GM23338 (cell line): ENCODE results near the gene THADA. TPM values are rescaled to one million over a fixed set of nuclear protein-coding genes. Genes with fewer than 3 reads are reported as not detected.

ENCODE experiments used
- ATAC-seq: fragments of 200-7000 bp; cut with Tn5 transposase; 3 replicates; pipeline ENCODE4 v1.9.1; 2020
- DNase-seq: peaks from one replicate; pipeline ENCODE4 v3.0.0-alpha.2; 2015; ENCODE audit warnings: low spot score
- H2AFZ ChIP-seq: fragments of 200-600 bp; sonication (generic); 2 replicates; pipeline ENCODE4 v1.8.0; 2016; ENCODE audit warnings: antibody characterized with exemption, mild to moderate bottlenecking, moderate library complexity
- H3F3A ChIP-seq: fragments of 200-600 bp; sonication (generic); replicated peaks from 2 replicates; pipeline ENCODE4 v1.8.0; 2017; ENCODE audit warnings: antibody characterized with exemption, mixed run types, low read depth
- H3K27ac ChIP-seq: fragments of 200-600 bp; sonication (generic); 2 replicates; pipeline ENCODE4 v1.6.1; 2016; ENCODE audit warnings: low read depth
- H3K27me3 ChIP-seq: fragments of 200-600 bp; sonication (generic); 2 replicates; pipeline ENCODE4 v1.8.0; 2016; ENCODE audit warnings: mild to moderate bottlenecking, mixed run types, moderate library complexity; ENCODE audit not compliant: insufficient read depth
- H3K36me3 ChIP-seq: fragments of 200-600 bp; sonication (generic); 2 replicates; pipeline ENCODE4 v1.8.0; 2016; ENCODE audit warnings: mild to moderate bottlenecking; ENCODE audit not compliant: insufficient read depth
- H3K4me1 ChIP-seq: fragments of 200-600 bp; sonication (generic); 2 replicates; pipeline ENCODE4 v1.8.0; 2016; ENCODE audit warnings: mild to moderate bottlenecking, moderate library complexity; ENCODE audit not compliant: insufficient read depth
- H3K4me2 ChIP-seq: fragments of 200-600 bp; sonication (generic); 2 replicates; pipeline ENCODE4 v1.7.1; 2017; ENCODE audit warnings: mixed run types
- H3K4me3 ChIP-seq: fragments of 200-600 bp; sonication (generic); 2 replicates; pipeline ENCODE4 v1.6.1; 2016; ENCODE audit warnings: mixed run types
- H3K79me2 ChIP-seq: fragments of 200-600 bp; sonication (generic); replicated peaks from 2 replicates; pipeline ENCODE4 v1.8.0; 2017; ENCODE audit warnings: mild to moderate bottlenecking; ENCODE audit not compliant: insufficient read depth
- H3K9me2 ChIP-seq: fragments of 200-600 bp; sonication (generic); 2 replicates; pipeline ENCODE4 v1.8.0; 2017; ENCODE audit not compliant: insufficient read depth
- H4K20me1 ChIP-seq: fragments of 200-600 bp; sonication (generic); replicated peaks from 2 replicates; pipeline ENCODE4 v1.8.0; 2017; ENCODE audit warnings: mild to moderate bottlenecking; ENCODE audit not compliant: insufficient read depth
- H3K27ac Mint-ChIP-seq: 2 replicates; pipeline ENCODE4 v1.8.0; 2020; ENCODE audit warnings: inconsistent platforms, mild to moderate bottlenecking, moderate library complexity, mixed read lengths
- H3K27me3 Mint-ChIP-seq: 3 replicates; pipeline ENCODE4 v1.8.0; 2022; ENCODE audit warnings: low read depth, mild to moderate bottlenecking, moderate library complexity, mixed read lengths, inconsistent platforms; ENCODE audit not compliant: insufficient read depth, poor library complexity
- H3K36me3 Mint-ChIP-seq: 3 replicates; pipeline ENCODE4 v1.8.0; 2021; ENCODE audit warnings: low read depth, mild to moderate bottlenecking, inconsistent platforms, moderate library complexity, mixed read lengths
- H3K4me1 Mint-ChIP-seq: 3 replicates; pipeline ENCODE4 v1.8.0; 2020; ENCODE audit warnings: mild to moderate bottlenecking, inconsistent platforms, mixed read lengths
- H3K4me3 Mint-ChIP-seq: 3 replicates; pipeline ENCODE4 v1.8.0; 2021; ENCODE audit warnings: moderate library complexity, mild to moderate bottlenecking, inconsistent platforms, mixed read lengths
- H3K9me3 Mint-ChIP-seq: 3 replicates; pipeline ENCODE4 v1.8.0; 2020; ENCODE audit warnings: moderate library complexity, mild to moderate bottlenecking, inconsistent platforms, mixed read lengths
- CREB1 ChIP-seq: fragments of 250-450 bp; sonication (Bioruptor Pico); IDR thresholded peaks from 2 replicates; pipeline ENCODE4 v1.5.0; 2020; ENCODE audit warnings: low read depth, mild to moderate bottlenecking, moderate library complexity
- CTCF ChIP-seq, 2 experiments: fragments of 200-600 bp in 1 of 2; sonication (generic) in 1 of 2; conservative IDR thresholded peaks; 2 replicates each; pipeline versions ENCODE4 v1.5.1 to v1.6.1; 2016 to 2017; ENCODE audit warnings: antibody characterized with exemption in 2 of 2, low read depth in 2 of 2, mild to moderate bottlenecking in 2 of 2, moderate library complexity in 1 of 2
- ETS1 ChIP-seq: IDR thresholded peaks from 2 replicates; pipeline ENCODE4 v1.6.1; 2016; ENCODE audit warnings: antibody characterized with exemption
- EZH2 ChIP-seq: fragments of 200-600 bp; sonication (generic); IDR thresholded peaks from one replicate; pipeline ENCODE4 v1.8.0; 2017; ENCODE audit warnings: antibody characterized with exemption, mild to moderate bottlenecking, low read depth; ENCODE audit not compliant: unreplicated experiment
- POLR2AphosphoS5 ChIP-seq: IDR thresholded peaks from 2 replicates; pipeline ENCODE4 v1.6.1; 2016; ENCODE audit warnings: antibody characterized with exemption, low read depth
- REST ChIP-seq: IDR thresholded peaks from one replicate; pipeline ENCODE4 v1.6.1; 2018; ENCODE audit warnings: antibody characterized with exemption; ENCODE audit not compliant: unreplicated experiment
- polyA plus RNA-seq: library from polyadenylated mRNA; unstranded; fragments of >200 nt; fragmentation: Nextera tagmentation; extraction: Ambion mirVana; gene quantifications from 2 replicates; pipeline ENCODE4 v1.2.1, GENCODE V29; 2016
- total RNA-seq: library from RNA; depleted of rRNA; stranded (reverse); fragments of >200 nt; shearing (Covaris generic); gene quantifications from 2 replicates; pipeline ENCODE4 v1.2.3, GENCODE V29; 2014

Gene THADA
- total and polyA plus RNA-seq, 2 experiments from 2014 or later, result 17.0 to 30.7 TPM

GRCh38 chr2:43490252-43490786, 105.5 kb downstream of the THADA start:
- H3K27ac Mint-ChIP-seq, result no peak overlapping the region
- H3F3A ChIP-seq, result no peaks in the 10 kb centered on the region
- no peaks in the 10 kb centered on the region for H3K9me3 Mint-ChIP-seq
- H3K36me3 Mint-ChIP-seq, result no peaks in the 10 kb centered on the region
- no peak overlapping the region for H2AFZ ChIP-seq
- no peaks in the 10 kb centered on the region for H4K20me1 ChIP-seq
- no peak overlapping the region for H3K4me3 Mint-ChIP-seq
- ATAC-seq, result peak; percentile 63
- H3K27me3 Mint-ChIP-seq, result peaks cover 3% of the 10 kb centered on the region
- no peaks in the 10 kb centered on the region for H3K27me3 ChIP-seq
- peaks cover 16% of the 10 kb centered on the region for H3K4me1 ChIP-seq
- peaks cover 13% of the 10 kb centered on the region; the same call in 2 of the 3 replicates for H3K4me1 Mint-ChIP-seq
- 0 out of 2 replicates have a peak overlapping the region, but pooled peaks have one; percentile 10 for H3K4me2 ChIP-seq
- H3K79me2 ChIP-seq, result no peaks in the 10 kb centered on the region
- H3K9me2 ChIP-seq, result no peaks in the 10 kb centered on the region
- H3K4me3 ChIP-seq, result no peak overlapping the region
- TF ChIP-seq ETS1, result no peak
- no peak for TF ChIP-seq POLR2AphosphoS5
- H3K27ac ChIP-seq, result no peak overlapping the region; the same call in 1 of the 2 replicates
- H3K36me3 ChIP-seq, result no peaks in the 10 kb centered on the region
- DNase-seq, result peak; percentile 7

- H3K9me3 Mint-ChIP-seq, result no peaks in the 10 kb centered on the region
- peaks cover 3% of the 10 kb centered on the region for H3K27me3 Mint-ChIP-seq
- Histone ChIP-seq H3K27ac (no peak overlapping the region), H3K4me3 (no peak overlapping the region), H3K4me2 (no peak overlapping the region), H3K9me2 (no peaks in the 10 kb centered on the region), H3K79me2 (no peaks in the 10 kb centered on the region), H2AFZ (no peak overlapping the region), H3F3A (no peaks in the 10 kb centered on the region), H3K4me1 (peaks cover 16% of the 10 kb centered on the region), H4K20me1 (no peaks in the 10 kb centered on the region), H3K36me3 (no peaks in the 10 kb centered on the region), H3K27me3 (no peaks in the 10 kb centered on the region)
- H3K4me3 Mint-ChIP-seq, result no peak overlapping the region
- no peaks in the 10 kb centered on the region for H3K36me3 Mint-ChIP-seq
- DNase-seq (no peak), ATAC-seq (no peak)
- peaks cover 13% of the 10 kb centered on the region; the same call in 2 of the 3 replicates for H3K4me1 Mint-ChIP-seq
- H3K27ac Mint-ChIP-seq, result no peak overlapping the region
- TF ChIP-seq REST (no peak), EZH2 (no peak), CTCF (conservative IDR thresholded peaks at IDR 0.05; ENCODE audit: low read depth in 2 of 2) (no peak), CREB1 (CRISPR knock-in tag) (no peak)
Observed at GRCh38 chr2:43488737-43489136, 107.1 kb downstream of the THADA start.
